HG03439 (cell line): ENCODE results near the gene NLRC5.

Experiments used
- ATAC-seq: cut with Tn5 transposase; IDR thresholded peaks from one replicate; pipeline ENCODE4 v1.9.1; 2021; ENCODE audit warnings: mild to moderate bottlenecking, moderate library complexity; ENCODE audit not compliant: unreplicated experiment

Gene NLRC5, protein sequence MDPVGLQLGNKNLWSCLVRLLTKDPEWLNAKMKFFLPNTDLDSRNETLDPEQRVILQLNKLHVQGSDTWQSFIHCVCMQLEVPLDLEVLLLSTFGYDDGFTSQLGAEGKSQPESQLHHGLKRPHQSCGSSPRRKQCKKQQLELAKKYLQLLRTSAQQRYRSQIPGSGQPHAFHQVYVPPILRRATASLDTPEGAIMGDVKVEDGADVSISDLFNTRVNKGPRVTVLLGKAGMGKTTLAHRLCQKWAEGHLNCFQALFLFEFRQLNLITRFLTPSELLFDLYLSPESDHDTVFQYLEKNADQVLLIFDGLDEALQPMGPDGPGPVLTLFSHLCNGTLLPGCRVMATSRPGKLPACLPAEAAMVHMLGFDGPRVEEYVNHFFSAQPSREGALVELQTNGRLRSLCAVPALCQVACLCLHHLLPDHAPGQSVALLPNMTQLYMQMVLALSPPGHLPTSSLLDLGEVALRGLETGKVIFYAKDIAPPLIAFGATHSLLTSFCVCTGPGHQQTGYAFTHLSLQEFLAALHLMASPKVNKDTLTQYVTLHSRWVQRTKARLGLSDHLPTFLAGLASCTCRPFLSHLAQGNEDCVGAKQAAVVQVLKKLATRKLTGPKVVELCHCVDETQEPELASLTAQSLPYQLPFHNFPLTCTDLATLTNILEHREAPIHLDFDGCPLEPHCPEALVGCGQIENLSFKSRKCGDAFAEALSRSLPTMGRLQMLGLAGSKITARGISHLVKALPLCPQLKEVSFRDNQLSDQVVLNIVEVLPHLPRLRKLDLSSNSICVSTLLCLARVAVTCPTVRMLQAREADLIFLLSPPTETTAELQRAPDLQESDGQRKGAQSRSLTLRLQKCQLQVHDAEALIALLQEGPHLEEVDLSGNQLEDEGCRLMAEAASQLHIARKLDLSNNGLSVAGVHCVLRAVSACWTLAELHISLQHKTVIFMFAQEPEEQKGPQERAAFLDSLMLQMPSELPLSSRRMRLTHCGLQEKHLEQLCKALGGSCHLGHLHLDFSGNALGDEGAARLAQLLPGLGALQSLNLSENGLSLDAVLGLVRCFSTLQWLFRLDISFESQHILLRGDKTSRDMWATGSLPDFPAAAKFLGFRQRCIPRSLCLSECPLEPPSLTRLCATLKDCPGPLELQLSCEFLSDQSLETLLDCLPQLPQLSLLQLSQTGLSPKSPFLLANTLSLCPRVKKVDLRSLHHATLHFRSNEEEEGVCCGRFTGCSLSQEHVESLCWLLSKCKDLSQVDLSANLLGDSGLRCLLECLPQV (N-terminal part only)

DNA sequence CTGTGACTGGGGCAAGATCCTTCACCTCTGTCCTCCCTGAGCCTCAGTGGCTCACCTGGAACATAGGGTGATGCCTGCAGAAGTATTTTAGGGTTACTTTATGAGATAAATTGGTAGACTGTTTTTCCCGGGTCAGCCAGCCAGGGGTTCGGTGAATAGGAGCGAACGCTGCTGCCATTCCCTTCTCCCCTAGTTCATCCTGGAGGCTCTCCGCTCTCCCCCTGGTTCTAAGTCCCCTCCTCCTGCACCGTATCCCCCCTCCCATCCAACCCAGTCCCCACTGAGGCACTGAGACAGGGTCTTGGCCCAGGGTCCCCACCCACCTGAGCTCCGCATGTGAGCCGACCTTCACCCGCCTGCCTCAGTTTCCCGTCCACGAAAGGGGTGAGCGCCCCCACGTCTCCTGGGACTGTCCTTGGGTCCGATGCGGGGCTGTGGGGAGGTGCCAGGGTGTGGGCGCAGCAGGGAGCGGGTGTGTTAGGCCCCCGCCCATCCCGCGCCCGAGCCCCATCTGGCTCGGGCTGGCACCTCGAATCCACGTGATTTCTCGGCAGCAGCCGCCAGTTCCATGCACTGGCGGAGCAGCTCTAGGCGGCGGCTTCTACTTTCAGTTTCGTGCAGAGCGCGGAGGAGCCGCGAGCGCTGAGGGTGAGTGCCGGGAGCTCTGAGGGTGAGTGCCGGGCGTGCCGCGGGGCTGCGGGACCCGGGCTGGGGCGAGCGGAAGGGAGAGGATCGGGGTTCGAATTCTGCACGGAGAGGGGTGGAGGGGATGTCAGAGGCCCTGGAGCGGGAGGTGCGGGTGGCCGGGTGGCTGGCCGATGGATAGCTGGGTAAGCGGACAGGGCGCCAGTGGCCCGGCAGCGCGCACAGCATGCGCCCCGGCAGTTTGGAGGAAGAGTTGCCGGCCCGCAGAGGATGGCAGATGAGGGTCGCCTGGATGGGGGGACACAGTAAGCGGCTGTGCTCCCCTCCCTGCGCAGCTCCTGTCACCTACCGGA, at the start of gene NLRC5:
TSS of gene NLRC5 (plus strand) at position 610 of the 998 bp plus-strand sequence. CDS start 31,156 bp downstream, outside the sequence.
- ATAC-seq = peak; percentile 72

DNA sequence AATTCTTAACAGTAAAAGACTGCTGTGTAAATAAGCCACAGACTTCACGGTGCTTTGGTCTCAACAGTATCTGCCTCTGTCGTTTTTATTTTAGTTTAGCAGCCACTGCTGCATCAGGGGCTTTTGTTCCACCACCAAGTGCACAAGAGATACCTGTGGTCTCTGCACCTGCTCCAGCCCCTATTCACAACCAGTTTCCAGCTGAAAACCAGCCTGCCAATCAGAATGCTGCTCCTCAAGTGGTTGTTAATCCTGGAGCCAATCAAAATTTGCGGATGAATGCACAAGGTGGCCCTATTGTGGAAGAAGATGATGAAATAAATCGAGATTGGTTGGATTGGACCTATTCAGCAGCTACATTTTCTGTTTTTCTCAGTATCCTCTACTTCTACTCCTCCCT, 49.6 kb upstream of the NLRC5 start:
- ATAC-seq = no peak

DNA sequence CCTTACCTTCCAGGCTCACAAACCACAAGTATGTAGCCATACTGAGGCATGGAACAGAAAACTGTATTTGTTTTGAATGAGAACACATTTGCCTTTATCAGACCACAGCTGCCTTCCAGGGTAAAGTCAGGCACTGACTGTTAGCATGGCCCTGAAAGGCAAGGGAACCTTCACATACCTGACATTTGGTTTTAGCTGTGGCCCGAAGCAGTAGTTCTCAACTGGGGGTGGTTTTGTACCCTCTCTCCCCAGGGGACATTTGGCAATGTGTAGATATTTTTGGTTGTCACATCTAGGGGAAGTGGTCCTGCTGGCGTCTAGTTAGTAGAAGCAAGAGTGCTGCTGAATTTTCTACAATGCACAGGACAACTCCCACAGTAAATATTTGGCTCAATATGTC, 48.3 kb upstream of the NLRC5 start:
- no peak for ATAC-seq

DNA sequence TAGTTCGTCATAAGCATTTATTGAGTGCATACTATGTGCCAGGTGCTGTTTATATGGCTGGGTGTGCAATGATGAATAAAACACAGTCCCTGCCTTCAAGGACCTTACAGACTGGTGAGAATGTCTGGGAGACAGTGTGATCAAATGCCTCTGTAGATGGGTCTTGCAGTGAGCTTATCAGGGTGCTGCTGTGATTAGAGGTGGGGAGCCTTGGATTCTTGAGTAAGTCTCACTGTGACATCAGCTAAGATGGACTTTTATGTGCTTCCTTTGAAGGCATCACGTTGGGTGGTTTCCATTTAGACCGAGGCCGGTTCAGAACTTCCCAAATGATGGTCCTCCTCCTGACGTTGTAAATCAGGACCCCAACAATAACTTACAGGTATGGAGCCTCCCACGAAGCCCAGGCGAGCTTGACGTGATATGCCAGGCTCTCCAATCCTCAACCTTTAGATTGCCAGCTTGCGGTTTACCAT, 47.5 kb upstream of the NLRC5 start:
- ATAC-seq = no peak

DNA sequence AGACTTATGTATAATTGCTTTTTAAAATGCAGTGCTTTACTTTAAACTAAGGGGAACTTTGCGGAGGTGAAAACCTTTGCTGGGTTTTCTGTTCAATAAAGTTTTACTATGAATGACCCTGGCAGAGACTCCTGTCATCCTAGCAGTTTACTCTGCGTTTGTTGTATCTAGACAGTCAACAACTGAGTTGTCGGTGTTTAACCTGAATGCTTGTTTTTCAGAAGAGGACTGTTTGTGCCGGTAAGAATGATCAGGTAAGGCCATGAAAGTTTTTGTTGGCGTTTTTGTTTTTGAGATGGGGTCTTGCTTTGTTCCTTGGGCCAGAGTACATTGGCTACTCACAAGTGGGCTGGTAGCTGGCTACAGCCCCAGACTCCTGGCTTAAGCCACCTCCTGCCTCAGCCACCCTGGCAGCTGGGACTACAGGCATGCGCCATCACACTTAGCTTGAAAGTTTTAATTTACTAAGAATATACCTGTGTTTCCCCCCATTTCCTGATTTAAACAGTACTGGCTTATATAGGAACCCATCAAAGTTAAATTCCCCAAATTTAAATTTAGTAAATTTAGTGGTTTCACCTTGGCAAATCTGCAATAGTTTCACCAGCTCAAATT, 45.5 kb upstream of the NLRC5 start:
- ATAC-seq = no peak

DNA sequence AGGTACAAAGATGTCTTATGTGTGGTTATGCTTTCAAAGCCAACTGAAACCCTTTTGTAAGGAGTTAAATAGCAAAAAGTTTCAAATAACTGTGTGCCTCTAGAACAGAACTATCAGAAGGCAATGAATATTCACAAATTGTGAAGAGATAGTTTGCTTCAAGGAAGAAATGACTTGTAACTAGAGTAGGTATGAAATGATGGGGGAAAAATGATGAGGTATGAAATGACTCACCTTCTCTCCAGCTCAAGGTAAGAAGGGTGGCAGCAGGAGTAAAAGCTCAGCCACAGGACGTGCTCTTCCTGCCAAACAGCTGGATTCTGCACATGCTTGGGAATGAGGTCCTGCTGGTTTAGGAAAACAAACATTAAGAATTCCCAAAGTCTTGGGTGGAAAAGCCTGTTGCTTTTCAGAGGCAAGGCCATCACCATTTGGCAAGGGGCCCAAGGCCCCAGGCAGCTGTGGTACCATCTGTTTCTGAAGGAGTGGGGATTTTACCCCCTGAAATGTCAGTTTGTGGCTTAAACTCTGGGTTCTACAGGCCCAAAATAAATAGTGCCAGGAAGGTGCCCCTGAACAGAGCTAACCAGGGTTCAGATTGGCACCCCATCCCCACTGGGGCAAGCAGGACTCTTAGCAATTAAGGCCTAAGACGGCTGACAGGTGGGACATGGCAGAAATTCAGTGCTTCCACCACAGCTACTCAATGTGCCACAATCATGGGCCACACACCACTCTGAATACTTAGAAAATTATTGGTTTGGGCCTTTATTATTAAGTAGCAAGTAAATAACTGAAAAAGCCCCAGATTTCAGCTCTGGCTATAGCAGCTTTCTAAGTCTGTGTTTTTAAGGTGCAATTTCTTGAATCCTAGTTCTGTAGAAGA, 44.2 kb upstream of the NLRC5 start:
- ATAC-seq = peak; percentile 28

DNA sequence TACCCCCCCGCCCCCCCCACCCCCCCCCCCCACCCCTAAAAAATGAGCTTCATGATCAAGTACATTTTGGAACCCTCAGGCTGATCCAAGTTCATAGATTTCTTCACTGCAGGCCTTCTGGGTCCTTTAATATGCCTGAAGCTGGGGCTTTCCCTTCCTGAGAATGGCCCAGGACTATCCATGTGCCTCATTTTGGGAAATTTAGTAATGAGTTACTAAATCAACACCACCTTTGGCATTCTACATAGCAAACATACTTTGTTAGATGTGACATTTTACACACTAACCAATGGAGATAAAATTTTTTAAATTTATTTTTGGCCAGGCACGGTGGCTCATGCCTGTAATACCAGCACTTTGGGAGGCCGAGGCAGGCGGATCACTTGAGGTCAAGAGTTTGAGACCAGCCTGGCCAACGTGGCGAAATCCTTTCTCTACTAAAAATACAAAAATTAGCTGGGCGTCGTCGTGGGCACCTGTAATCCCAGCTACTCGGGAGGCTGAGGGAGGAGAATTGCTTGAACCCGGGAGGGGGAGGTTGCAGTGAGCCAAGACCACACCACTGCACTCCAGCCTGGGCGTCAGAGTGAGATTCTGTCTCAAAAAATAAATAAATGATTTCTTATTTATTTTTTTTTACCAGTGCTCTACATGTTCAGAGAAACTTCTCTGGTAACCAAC, 43.4 kb upstream of the NLRC5 start:
- no peak for ATAC-seq

DNA sequence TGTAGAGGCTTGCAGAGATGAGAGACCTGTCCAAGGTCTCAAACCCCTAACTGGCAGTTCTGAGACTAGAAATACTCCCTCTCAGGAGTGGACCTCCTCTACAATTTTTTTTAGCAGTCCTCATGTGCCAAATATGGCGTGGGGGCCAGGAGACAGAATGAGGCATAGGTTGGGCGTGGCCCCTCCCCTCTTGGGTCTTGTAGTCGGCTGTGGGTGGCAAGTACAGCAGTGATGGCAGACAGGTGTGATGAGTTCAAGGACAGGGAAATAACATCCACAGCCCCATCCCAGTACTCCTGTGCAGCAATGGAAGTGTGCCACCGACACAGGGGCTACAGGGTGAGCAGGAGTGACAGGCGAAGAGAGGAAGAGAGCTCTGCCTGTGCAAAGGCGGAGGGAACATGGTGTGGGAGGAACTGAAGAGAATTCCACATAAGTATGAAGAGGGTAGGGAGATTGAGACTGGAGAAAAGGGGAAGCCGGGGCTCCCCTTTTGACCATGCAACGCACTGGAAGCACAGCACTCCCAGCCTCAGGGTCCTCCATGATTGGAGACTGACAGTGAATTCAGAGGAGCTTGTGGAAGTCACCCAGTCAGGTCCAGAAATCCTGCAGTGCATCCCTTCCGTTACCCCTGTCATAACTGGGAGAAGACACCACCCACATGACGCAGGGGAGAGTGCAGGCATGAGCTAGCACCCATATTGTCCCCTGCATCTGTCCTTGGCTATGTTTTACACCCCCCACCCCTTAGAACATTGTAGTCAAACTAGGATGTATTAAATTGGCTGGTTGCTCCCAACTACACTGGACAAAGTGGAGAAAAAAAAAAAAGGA, 42.4 kb upstream of the NLRC5 start:
- no peak for ATAC-seq

DNA sequence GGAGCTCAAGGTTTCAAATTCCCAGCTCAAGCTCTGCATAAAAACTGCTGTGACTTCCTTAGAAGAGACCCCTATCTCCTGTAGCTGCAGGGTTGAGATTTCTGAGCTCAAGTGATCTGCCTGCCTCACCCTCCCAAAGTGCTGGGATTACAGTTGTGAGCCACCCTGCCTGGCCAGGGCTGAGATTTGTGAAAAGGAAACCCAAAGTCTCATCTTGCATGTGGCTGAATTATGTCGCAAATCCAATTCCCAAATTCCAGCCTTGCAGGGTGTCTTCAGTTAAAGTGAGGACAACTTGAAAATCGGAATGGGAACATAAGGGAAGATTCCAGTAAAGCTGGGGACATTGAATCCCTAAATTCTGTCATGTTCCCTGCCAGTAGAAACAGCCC, 41.8 kb upstream of the NLRC5 start:
- no peak for ATAC-seq

DNA sequence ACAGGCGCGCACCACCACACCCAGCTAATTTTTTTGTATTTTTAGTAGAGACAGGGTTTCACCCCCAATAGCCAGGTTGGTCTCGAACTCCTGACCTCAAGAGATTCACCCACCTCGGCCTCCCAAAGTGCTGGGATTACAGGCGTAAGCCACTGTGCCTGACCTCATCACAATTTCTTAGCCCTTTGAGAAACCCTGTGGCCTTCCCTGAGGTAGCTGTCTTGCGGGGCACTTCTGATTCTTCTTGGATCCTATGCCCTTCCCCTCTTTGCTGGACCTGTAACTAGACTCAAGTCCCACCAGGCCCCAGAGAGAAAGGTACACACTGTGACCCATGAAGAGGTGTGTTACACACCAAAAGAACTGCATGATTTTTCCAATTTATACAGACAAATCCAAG, 41.1 kb upstream of the NLRC5 start:
- ATAC-seq = no peak

DNA sequence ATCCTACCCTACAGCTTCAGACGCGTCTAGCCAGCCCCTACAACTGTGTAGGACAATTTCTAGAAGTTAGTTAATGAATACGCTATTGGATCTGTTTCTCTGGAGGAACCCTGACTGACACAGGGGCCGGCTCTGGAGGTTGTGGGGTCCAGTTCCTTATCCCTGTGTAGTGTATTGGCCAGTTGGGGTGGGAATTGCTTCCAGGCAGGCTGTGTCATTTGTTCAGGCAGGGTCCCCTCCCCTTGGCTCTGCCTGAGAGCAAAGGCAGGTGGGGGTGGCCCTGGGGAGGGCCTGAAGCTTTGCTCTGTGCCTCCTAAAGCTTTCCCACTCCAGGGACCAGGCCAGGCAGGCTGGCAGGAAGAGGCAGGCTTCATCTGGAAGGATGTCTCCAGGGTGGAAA, 39.3 kb upstream of the NLRC5 start:
- no peak for ATAC-seq

DNA sequence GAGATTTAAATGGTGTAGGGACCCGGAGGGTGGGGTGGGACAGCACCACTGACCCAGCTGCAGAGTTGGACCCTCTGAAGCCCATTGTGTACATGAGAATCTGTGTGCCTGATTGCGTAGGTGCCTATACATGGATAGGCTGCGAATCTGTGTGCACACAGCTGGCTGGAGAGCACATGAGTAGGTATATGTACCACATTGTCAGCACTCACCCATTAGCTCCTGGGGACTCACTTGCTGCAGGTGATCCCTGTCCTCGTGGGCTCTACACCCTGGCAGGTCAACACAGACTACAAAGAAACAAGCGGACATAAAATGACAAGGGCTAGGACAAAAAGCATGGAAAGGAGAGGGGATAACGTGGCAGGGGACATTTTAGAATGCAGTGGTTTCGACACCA, 38.9 kb upstream of the NLRC5 start:
- no peak for ATAC-seq

DNA sequence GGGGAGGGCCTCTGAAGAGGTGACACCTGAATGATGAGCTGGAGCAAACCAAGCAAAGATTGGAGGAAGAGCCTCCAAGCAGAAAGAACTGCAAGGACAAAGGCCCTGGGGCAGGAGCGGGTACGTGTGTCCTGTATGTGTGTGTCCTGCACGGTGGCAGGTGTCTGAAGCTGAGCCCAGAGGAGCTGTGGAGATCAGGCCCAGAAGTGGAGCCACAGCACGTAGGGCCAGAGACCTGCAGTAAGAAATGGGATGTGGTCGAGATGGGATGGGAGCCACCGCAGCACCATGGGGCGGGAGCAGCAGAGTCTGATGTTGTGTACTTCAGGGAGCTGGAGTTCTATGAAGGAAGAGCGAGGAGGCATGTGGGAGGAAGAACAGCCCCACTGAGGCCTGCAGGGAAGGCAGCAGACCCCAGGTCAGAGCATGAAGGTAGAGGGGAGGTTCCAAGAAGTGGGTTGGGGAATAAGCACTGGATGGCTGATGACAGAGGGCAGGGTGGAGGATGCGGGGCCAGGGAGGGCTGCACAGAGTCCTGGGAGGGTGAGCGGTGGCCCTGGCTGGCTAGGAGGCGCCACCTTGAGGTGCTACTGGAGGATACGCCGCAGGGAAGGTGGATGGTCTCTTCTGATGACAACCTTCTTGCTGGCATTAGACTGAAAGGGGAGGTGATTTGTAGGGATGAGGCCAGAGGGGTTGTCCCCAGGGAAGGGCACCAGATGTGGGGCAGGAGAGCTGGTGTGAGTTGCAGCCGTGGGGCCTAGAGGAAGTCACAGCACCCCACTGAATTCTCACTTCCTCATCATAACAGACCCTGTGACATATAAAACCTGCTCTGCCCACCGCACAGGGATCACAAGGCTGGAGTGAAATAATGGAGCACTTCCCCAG, 38.2 kb upstream of the NLRC5 start:
- peak; percentile 51 for ATAC-seq

DNA sequence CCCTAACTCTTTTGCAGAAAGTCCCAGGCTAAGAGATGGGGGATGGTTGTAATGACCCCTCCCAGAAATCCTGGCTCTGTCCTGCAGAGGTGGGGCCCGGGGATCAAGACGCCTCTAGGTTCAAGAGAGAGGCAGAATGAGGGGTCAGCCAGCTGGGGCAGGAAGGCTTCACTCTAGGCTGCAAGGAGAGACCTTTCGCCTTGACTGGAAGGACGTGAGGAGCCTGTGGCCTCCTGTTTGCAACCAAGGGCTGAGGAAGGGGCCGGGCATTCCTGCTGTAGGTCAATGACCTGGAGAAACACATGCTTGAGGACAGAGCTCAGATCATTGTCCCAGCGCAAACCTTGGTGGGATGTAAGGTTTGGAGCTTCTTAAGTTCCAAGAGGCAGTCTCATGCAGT, 36.4 kb upstream of the NLRC5 start:
- no peak for ATAC-seq

DNA sequence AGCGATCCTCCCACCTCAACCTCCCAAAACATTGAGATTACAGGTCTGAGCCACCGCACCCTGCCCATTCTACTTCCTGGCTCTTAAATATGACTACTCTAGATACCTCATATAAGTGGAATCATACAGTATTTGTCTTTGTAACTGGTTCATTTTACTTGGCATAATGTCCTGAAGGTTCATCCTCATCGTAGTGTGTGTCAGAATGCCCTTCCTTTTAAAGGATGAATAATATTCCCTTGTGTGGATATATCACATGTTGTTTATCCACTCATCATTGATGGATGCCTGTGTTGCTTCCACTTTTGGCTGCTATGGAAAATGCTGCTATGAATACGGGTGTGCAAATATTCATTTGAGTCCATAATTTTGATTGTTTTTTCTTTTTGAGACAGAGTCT, 33.3 kb upstream of the NLRC5 start:
- ATAC-seq = no peak

DNA sequence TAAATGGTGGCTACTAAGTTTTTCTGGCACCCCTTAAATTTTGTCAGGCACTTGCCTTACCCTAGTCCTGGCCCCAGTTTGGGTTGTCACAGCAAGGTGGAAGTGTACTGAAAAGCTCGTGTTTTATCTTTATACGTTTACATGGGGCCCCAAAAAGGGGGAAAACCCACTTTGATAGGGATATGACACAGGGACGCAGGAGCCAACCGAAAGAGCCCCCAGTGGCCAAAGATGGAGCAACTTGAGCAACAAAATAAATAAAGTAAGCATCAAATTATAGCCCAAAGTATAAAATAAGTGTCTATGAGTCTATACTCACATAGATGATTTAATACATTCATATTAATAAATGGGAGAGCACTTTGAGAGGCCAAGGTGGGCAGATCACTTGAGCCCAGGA, 32.6 kb upstream of the NLRC5 start:
- no peak for ATAC-seq
